SU-DHL-6 (cell line): ENCODE data around the gene ZCCHC24.

Experiments used
- H2AFZ ChIP-seq: fragments of 200-600 bp; sonication (generic); 2 replicates; pipeline ENCODE4 v1.6.1; 2014; ENCODE audit warnings: low read depth, mild to moderate bottlenecking, moderate library complexity, mixed read lengths, antibody characterized with exemption, low read length; ENCODE audit not compliant: severe bottlenecking
- H3F3A ChIP-seq: fragments of 200-600 bp; shearing (Covaris generic); 2 replicates; pipeline ENCODE4 v1.6.0; 2016; ENCODE audit warnings: antibody characterized with exemption, mild to moderate bottlenecking; ENCODE audit not compliant: insufficient read depth
- H3K27ac ChIP-seq: fragments of 200-600 bp; sonication (generic); 2 replicates; pipeline ENCODE4 v1.5.1; 2016; ENCODE audit warnings: low read depth, mild to moderate bottlenecking, low read length, moderate library complexity, mixed read lengths
- H3K27me3 ChIP-seq: fragments of 200-600 bp; sonication (generic), shearing (Covaris generic); 2 replicates; pipeline ENCODE4 v1.6.0; 2014; ENCODE audit warnings: mild to moderate bottlenecking, low read length
- H3K36me3 ChIP-seq: fragments of 200-600 bp; sonication (generic); 2 replicates; pipeline ENCODE4 v1.6.1; 2014; ENCODE audit warnings: mild to moderate bottlenecking, low read length, mixed read lengths
- H3K4me2 ChIP-seq: fragments of 300-600, 200-600 bp; shearing (Covaris generic), sonication (generic); 2 replicates; pipeline ENCODE4 v1.6.0; 2014; ENCODE audit warnings: low read length, low read depth, mild to moderate bottlenecking; ENCODE audit not compliant: poor library complexity, severe bottlenecking
- H3K4me3 ChIP-seq: fragments of 200-600 bp; sonication (generic); 2 replicates; pipeline ENCODE4 v1.5.1; 2014; ENCODE audit warnings: antibody characterized with exemption, low read length, mild to moderate bottlenecking, mixed read lengths; ENCODE audit not compliant: insufficient read depth, poor library complexity, severe bottlenecking
- H3K79me2 ChIP-seq: fragments of 200-600 bp; sonication (generic); 2 replicates; pipeline ENCODE4 v1.6.1; 2014; ENCODE audit warnings: mild to moderate bottlenecking, low read length, moderate library complexity; ENCODE audit not compliant: insufficient read depth
- H3K9ac ChIP-seq: fragments of 200-600 bp; sonication (generic); 2 replicates; pipeline ENCODE4 v1.7.0; 2014; ENCODE audit warnings: mild to moderate bottlenecking, low read length
- H3K9me2 ChIP-seq: fragments of 200-600 bp; sonication (generic); replicated peaks from 2 replicates; pipeline ENCODE4 v1.6.1; 2014; ENCODE audit warnings: low read length; ENCODE audit not compliant: insufficient read depth
- H3K9me3 ChIP-seq: fragments of 200-600 bp; sonication (generic); 2 replicates; pipeline ENCODE4 v1.6.1; 2014; ENCODE audit warnings: low read length, mixed read lengths; ENCODE audit not compliant: insufficient read depth
- H4K20me1 ChIP-seq: fragments of 200-600 bp; sonication (generic); 2 replicates; pipeline ENCODE4 v1.6.1; 2014; ENCODE audit warnings: low read depth, mild to moderate bottlenecking, antibody characterized with exemption, low read length, moderate library complexity, mixed read lengths
- EZH2phosphoT487 ChIP-seq: fragments of 200-600 bp; sonication (generic), shearing (Covaris generic); conservative IDR thresholded peaks from 2 replicates; pipeline ENCODE4 v1.6.1; 2018; ENCODE audit warnings: mild to moderate bottlenecking, antibody characterized with exemption, low read length, moderate library complexity, mixed read lengths
- TF ChIP-seq, protein P1 (sequence below): fragments of 200-600 bp; sonication (generic); IDR thresholded peaks from one replicate; pipeline ENCODE4 v1.5.1; 2017; ENCODE audit warnings: antibody characterized with exemption, mild to moderate bottlenecking, low read length, moderate library complexity; ENCODE audit not compliant: insufficient read depth, poor library complexity, severe bottlenecking

The ZCCHC24 gene

DNA sequence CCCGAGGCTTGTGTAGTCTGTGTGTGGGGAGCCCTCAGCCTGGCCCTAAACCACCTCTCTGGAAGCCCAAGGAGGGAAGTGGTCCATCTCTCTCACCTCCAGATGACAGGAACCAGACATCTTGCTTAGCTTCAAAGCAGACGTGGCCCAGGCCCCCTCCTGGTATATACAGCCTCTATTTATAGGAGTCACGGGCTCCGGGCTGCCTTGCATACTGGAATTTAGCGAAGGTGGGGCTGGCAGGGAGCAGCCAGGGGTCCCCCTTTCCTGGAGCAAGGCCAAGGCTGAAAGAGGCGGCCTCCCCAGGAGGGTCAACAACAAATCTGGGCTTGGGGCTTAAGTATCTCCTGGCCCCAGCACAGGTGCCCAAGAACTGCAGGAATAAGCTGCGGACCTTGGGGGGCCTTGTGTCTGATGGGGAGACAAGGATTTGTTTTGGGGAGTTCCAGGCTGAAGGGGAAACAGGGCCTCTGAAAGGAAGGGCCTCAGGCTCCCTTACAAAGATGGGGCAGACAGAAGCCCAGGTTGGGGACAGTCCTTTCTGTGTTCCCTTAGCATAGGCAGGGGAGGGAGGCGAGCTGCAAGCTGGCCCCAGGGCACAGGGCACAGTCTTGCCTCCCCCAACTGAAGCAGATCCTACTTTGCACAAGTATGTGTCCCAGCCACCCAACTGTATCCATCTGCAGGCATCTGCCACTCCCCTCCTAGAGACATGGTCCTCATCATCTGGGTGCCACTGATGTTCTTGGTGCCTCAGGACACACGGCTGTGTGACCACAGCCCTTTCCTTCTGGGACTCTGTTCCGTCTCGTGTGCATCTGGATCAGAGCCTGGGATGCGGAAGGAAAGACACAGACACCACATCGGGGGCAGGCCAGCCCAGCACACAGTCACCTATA, 11.9 kb downstream of the ZCCHC24 start:
- no peak overlapping the region for H3K27ac ChIP-seq
- no peak overlapping the region for H3K4me2 ChIP-seq
- H3K9me2 ChIP-seq, result no peaks in the 10 kb centered on the region
- H3K36me3 ChIP-seq, result no peaks in the 10 kb centered on the region
- H3K9me3 ChIP-seq, result no peaks in the 10 kb centered on the region
- no peak overlapping the region for H3K4me3 ChIP-seq
- TF ChIP-seq, protein P1, sequence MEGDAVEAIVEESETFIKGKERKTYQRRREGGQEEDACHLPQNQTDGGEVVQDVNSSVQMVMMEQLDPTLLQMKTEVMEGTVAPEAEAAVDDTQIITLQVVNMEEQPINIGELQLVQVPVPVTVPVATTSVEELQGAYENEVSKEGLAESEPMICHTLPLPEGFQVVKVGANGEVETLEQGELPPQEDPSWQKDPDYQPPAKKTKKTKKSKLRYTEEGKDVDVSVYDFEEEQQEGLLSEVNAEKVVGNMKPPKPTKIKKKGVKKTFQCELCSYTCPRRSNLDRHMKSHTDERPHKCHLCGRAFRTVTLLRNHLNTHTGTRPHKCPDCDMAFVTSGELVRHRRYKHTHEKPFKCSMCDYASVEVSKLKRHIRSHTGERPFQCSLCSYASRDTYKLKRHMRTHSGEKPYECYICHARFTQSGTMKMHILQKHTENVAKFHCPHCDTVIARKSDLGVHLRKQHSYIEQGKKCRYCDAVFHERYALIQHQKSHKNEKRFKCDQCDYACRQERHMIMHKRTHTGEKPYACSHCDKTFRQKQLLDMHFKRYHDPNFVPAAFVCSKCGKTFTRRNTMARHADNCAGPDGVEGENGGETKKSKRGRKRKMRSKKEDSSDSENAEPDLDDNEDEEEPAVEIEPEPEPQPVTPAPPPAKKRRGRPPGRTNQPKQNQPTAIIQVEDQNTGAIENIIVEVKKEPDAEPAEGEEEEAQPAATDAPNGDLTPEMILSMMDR, result no peak
- TF ChIP-seq EZH2phosphoT487, result no peak
- H2AFZ ChIP-seq, result no peak overlapping the region
- no peaks in the 10 kb centered on the region for H3K27me3 ChIP-seq
- no peak overlapping the region for H3K9ac ChIP-seq
- H3K79me2 ChIP-seq, result no peaks in the 10 kb centered on the region
- H4K20me1 ChIP-seq, result no peaks in the 10 kb centered on the region
- no peaks in the 10 kb centered on the region for H3F3A ChIP-seq

DNA sequence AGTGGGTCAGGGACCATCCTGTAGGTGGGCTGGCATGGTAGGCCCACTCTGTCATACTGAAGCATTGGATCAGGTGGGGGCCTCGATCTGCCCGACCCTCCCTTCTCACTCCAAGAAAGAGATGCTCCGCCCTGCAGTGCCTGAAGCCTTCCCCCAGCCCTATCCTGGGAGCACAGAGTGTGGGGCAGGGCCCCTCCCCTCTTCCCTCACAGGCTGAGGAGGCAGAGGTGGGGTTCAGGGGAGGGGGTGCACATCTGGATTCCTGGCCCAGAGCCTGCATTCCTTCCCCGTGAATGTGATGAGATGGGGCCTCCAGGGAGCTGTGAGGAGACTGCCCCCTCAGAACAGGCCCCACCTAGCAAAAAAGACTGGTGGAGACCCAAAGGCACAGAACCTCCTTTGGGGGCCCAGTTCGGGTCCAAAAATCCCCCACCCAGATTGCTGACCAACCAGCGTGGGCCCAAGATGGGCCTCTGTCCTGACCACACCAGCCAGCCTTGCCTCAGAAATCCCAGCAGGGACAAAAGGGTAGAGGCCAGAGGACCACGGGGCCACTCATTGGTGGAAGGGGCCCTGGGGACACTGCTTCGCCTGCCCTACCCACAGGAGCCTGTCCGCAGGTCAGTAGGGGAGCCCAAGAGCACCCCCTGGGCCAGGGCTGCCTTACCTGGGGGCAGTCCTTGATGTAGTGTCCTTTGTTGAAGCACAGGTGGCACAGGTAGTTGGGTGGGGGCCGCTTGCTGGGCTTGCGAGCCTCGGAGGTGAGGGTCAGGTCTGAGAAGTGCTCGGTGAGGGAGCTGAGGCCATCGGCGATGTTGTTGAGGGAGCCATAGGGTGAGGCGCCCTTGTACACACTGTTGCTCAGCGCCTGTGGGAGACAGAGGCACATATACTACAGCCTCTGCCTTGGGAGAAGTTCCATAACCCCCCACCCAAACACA, 13.3 kb downstream of the ZCCHC24 start:
- H3K9ac ChIP-seq, result no peak overlapping the region
- H3K4me3 ChIP-seq, result no peak overlapping the region
- no peaks in the 10 kb centered on the region for H3F3A ChIP-seq
- no peak overlapping the region for H3K27ac ChIP-seq
- no peaks in the 10 kb centered on the region for H3K9me2 ChIP-seq
- TF ChIP-seq EZH2phosphoT487, result no peak
- TF ChIP-seq, protein P1, result no peak
- no peak overlapping the region for H3K4me2 ChIP-seq
- H4K20me1 ChIP-seq, result no peaks in the 10 kb centered on the region
- no peak overlapping the region for H2AFZ ChIP-seq
- no peaks in the 10 kb centered on the region for H3K79me2 ChIP-seq
- H3K27me3 ChIP-seq, result no peaks in the 10 kb centered on the region
- H3K9me3 ChIP-seq, result no peaks in the 10 kb centered on the region
- H3K36me3 ChIP-seq, result no peaks in the 10 kb centered on the region

DNA sequence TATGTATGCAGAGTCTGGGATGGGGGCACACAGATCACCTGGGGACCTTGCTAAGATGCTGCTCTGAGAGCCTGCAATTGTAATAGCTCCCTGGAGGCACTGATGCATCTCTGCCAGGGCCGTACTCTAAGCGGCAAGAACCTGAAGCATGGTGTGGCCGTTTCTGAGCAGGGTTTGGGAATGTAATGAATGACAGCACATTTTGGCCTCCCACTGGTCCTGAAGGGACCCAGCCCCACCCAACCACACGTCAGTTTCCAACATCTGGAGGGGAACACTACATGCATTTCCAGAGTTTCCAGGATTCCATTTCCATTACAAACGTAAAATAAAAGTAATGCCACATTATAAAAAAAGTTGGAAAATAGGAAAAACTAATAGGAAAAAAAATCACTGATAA, 14.0 kb downstream of the ZCCHC24 start:
- H3K9me2 ChIP-seq, result no peaks in the 10 kb centered on the region
- H3K4me3 ChIP-seq, result no peak overlapping the region
- H3K9me3 ChIP-seq, result no peaks in the 10 kb centered on the region
- H2AFZ ChIP-seq, result no peak overlapping the region
- H3K27me3 ChIP-seq, result no peaks in the 10 kb centered on the region
- no peaks in the 10 kb centered on the region for H3K79me2 ChIP-seq
- H3K27ac ChIP-seq, result no peak overlapping the region
- no peak overlapping the region for H3K9ac ChIP-seq
- no peak overlapping the region for H3K4me2 ChIP-seq
- H3F3A ChIP-seq, result no peaks in the 10 kb centered on the region
- H3K36me3 ChIP-seq, result no peaks in the 10 kb centered on the region
- TF ChIP-seq EZH2phosphoT487, result no peak
- no peaks in the 10 kb centered on the region for H4K20me1 ChIP-seq
